H9 (cell line): ENCODE results near the gene CLDN18. TPM values are rescaled to one million over a fixed set of nuclear protein-coding genes. Genes with fewer than 3 reads are reported as not detected.

Experiments
- DNase-seq: peaks from one replicate; pipeline ENCODE4 v3.0.0-alpha.2; 2017
- H2AFZ ChIP-seq: one replicate; pipeline ENCODE4 v1.6.1; 2013; ENCODE audit warnings: mild to moderate bottlenecking, low read length, control low read depth, moderate library complexity
- H2AK5ac ChIP-seq: 2 replicates; pipeline ENCODE4 v1.6.1; 2013; ENCODE audit warnings: low read length, control low read depth, mixed read lengths; ENCODE audit not compliant: insufficient read length
- H2BK120ac ChIP-seq: one replicate; pipeline ENCODE4 v1.6.1; 2013; ENCODE audit warnings: low read depth, mild to moderate bottlenecking, low read length, control low read depth, inconsistent platforms; ENCODE audit not compliant: poor library complexity, severe bottlenecking
- H2BK12ac ChIP-seq: 2 replicates; pipeline ENCODE4 v1.6.1; 2013; ENCODE audit warnings: low read length, control low read depth, mixed read lengths, low read depth; ENCODE audit not compliant: insufficient read length
- H2BK15ac ChIP-seq: 2 replicates; pipeline ENCODE4 v1.6.1; 2013; ENCODE audit warnings: low read depth, low read length, control low read depth
- H2BK20ac ChIP-seq: one replicate; pipeline ENCODE4 v1.6.1; 2013; ENCODE audit warnings: low read depth, mild to moderate bottlenecking, low read length, control low read depth, inconsistent platforms; ENCODE audit not compliant: poor library complexity, severe bottlenecking
- H2BK5ac ChIP-seq: 2 replicates; pipeline ENCODE4 v1.6.1; 2013; ENCODE audit warnings: low read length, control low read depth, mixed read lengths; ENCODE audit not compliant: insufficient read length
- H3K14ac ChIP-seq: 2 replicates; pipeline ENCODE4 v1.6.1; 2013; ENCODE audit warnings: low read length, control low read depth; ENCODE audit not compliant: insufficient read depth
- H3K18ac ChIP-seq: 2 replicates; pipeline ENCODE4 v1.6.1; 2013; ENCODE audit warnings: low read depth, mild to moderate bottlenecking, mixed read lengths, low read length, control low read depth; ENCODE audit not compliant: insufficient read length
- H3K23ac ChIP-seq: 2 replicates; pipeline ENCODE4 v1.6.1; 2013; ENCODE audit warnings: low read length, control low read depth, mixed read lengths, low read depth; ENCODE audit not compliant: insufficient read length
- H3K23me2 ChIP-seq: 2 replicates; pipeline ENCODE4 v1.6.1; 2013; ENCODE audit warnings: low read depth, mild to moderate bottlenecking, mixed read lengths, low read length, control low read depth; ENCODE audit not compliant: insufficient read length, poor library complexity, severe bottlenecking
- H3K27ac ChIP-seq: 2 replicates; pipeline ENCODE4 v1.5.1; 2013; ENCODE audit warnings: low read length, control low read depth, mixed read lengths, low read depth; ENCODE audit not compliant: insufficient read length
- H3K27me3 ChIP-seq: 2 replicates; pipeline ENCODE4 v1.6.1; 2013; ENCODE audit warnings: low read length, control low read depth, inconsistent platforms; ENCODE audit not compliant: insufficient read depth
- H3K4ac ChIP-seq: 2 replicates; pipeline ENCODE4 v1.6.1; 2013; ENCODE audit warnings: low read depth, mild to moderate bottlenecking, control low read depth, inconsistent platforms, low read length, moderate library complexity
- H3K4me1 ChIP-seq: 2 replicates; pipeline ENCODE4 v1.6.1; 2013; ENCODE audit warnings: low read length, control low read depth, inconsistent platforms; ENCODE audit not compliant: insufficient read depth
- H3K4me2 ChIP-seq: 2 replicates; pipeline ENCODE4 v1.6.1; 2013; ENCODE audit warnings: low read length, control low read depth, mixed read lengths; ENCODE audit not compliant: insufficient read length, insufficient read depth
- H3K56ac ChIP-seq: 2 replicates; pipeline ENCODE4 v1.6.1; 2013; ENCODE audit warnings: low read depth, mild to moderate bottlenecking, mixed read lengths, low read length, control low read depth; ENCODE audit not compliant: insufficient read length
- H3K79me1 ChIP-seq: 2 replicates; pipeline ENCODE4 v1.6.1; 2013; ENCODE audit warnings: low read depth, mild to moderate bottlenecking, moderate library complexity, low read length, control low read depth, inconsistent platforms; ENCODE audit not compliant: insufficient read depth, poor library complexity, severe bottlenecking
- H3K79me2 ChIP-seq: 2 replicates; pipeline ENCODE4 v1.6.1; 2013; ENCODE audit warnings: low read length, control low read depth, inconsistent platforms; ENCODE audit not compliant: insufficient read depth
- H3K9ac ChIP-seq: 2 replicates; pipeline ENCODE4 v1.6.1; 2013; ENCODE audit warnings: low read length, control low read depth, mixed read lengths; ENCODE audit not compliant: insufficient read length; ENCODE audit errors: extremely low read depth
- H3K9me3 ChIP-seq: one replicate; pipeline ENCODE4 v1.6.1; 2013; ENCODE audit warnings: low read depth, low read length, inconsistent platforms; ENCODE audit not compliant: control insufficient read depth
- H3T11ph ChIP-seq: one replicate; pipeline ENCODE4 v1.6.1; 2013; ENCODE audit warnings: mild to moderate bottlenecking, low read length, control low read depth, inconsistent platforms
- H4K20me1 ChIP-seq: one replicate; pipeline ENCODE4 v1.6.1; 2013; ENCODE audit not compliant: control insufficient read depth, insufficient read length, insufficient read depth
- H4K5ac ChIP-seq: 2 replicates; pipeline ENCODE4 v1.6.1; 2013; ENCODE audit warnings: low read depth, mild to moderate bottlenecking, mixed read lengths, low read length, control low read depth; ENCODE audit not compliant: insufficient read length
- H4K8ac ChIP-seq: replicated peaks from 2 replicates; pipeline ENCODE4 v1.6.1; 2013; ENCODE audit warnings: low read length, control low read depth, mixed read lengths, low read depth; ENCODE audit not compliant: insufficient read length
- H4K91ac ChIP-seq: 2 replicates; pipeline ENCODE4 v1.6.1; 2013; ENCODE audit warnings: low read depth, mild to moderate bottlenecking, moderate library complexity, mixed read lengths, low read length, control low read depth; ENCODE audit not compliant: insufficient read length
- H3K27ac Mint-ChIP-seq, 3 experiments: 2 replicates in 2 of 3; 3 replicates in 1 of 3; pipeline ENCODE4 v1.8.0; 2020 to 2021; ENCODE audit warnings: mixed read lengths in 3 of 3, mild to moderate bottlenecking in 1 of 3, moderate library complexity in 1 of 3
- H3K27me3 Mint-ChIP-seq: 2 replicates; pipeline ENCODE4 v1.8.0; 2021; ENCODE audit warnings: low read depth, mild to moderate bottlenecking, moderate library complexity, mixed read lengths
- H3K36me3 Mint-ChIP-seq, 3 experiments: 2 replicates in 2 of 3; 3 replicates in 1 of 3; pipeline ENCODE4 v1.8.0; 2020 to 2021; ENCODE audit warnings: low read depth in 3 of 3, mixed read lengths in 3 of 3; ENCODE audit not compliant: insufficient read depth in 1 of 3
- H3K4me1 Mint-ChIP-seq, 2 experiments: 2 replicates each; pipeline ENCODE4 v1.8.0; 2020; ENCODE audit warnings: mixed read lengths in 2 of 2
- H3K4me3 Mint-ChIP-seq, 2 experiments: 2 replicates in 1 of 2; 3 replicates in 1 of 2; pipeline ENCODE4 v1.8.0; 2020 to 2021; ENCODE audit warnings: mild to moderate bottlenecking in 2 of 2, mixed read lengths in 2 of 2, moderate library complexity in 1 of 2
- H3K9me3 Mint-ChIP-seq, 2 experiments: 2 replicates in 1 of 2; 3 replicates in 1 of 2; pipeline ENCODE4 v1.8.0; 2020; ENCODE audit warnings: mild to moderate bottlenecking in 2 of 2, mixed read lengths in 2 of 2, moderate library complexity in 1 of 2
- WGBS: extraction: QIAGEN DNeasy Blood & Tissue Kit; methylation state at CpG from one replicate; pipeline ENCODE4 v1.1.7; 2013; ENCODE audit warnings: missing lambda C conversion rate, low lambda C conversion rate, mixed read lengths; ENCODE audit not compliant: insufficient read length; ENCODE audit errors: extremely low coverage; 5-methylcytosine and 5-hydroxymethylcytosine counted together
- total RNA-seq: library from RNA; stranded (reverse); gene quantifications from 2 replicates; pipeline ENCODE4 v1.2.1, GENCODE V29; 2021
- TF ChIP-seq, protein P1 (sequence below): fragments of 200-600 bp; sonication (generic); conservative IDR thresholded peaks from 3 replicates; pipeline ENCODE4 v1.8.0; 2021; ENCODE audit warnings: antibody characterized with exemption, mild to moderate bottlenecking

CLDN18 gene
- total RNA-seq, 1 experiment from 2014 or later = not detected

DNA sequence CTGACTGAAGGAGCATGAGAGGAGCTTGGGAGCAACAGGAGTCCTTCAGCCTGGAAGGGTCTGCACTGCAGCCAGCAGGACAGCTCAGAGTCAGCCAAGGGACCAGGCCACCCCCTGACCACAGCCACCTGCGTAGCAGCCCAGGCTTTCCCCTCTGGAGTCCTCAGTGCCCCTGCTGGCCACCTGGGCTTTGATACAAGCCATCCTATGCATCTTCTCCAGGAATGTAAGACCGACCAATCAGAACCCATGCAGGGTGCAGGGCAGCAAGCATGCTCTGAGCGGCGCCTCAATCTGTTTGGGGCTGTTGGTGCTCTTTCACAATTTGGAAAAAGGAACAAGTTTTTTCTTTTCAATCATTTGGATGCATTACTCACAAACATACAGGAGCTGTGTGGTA is 53.5 kb downstream of the CLDN18 start:
- Histone ChIP-seq H3K9me3 (no peaks in the 10 kb centered on the region), H2BK5ac (no peak overlapping the region), H2BK120ac (no peak overlapping the region), H3K4me1 (no peaks in the 10 kb centered on the region), H3K23ac (no peak overlapping the region), H3K4me2 (no peak overlapping the region), H3K27ac (no peak overlapping the region), H4K5ac (no peak overlapping the region), H3K23me2 (no peaks in the 10 kb centered on the region), H2BK20ac (no peak overlapping the region), H3K79me2 (no peaks in the 10 kb centered on the region), H2AFZ (no peak overlapping the region), H3K27me3 (no peaks in the 10 kb centered on the region), H4K91ac (no peak overlapping the region), H3K4ac (no peak overlapping the region), H2AK5ac (no peak overlapping the region), H4K8ac (no peak overlapping the region), H2BK12ac (no peak overlapping the region), H3K79me1 (no peaks in the 10 kb centered on the region), H3K14ac (no peak overlapping the region), H4K20me1 (no peaks in the 10 kb centered on the region), H2BK15ac (no peak overlapping the region), H3K56ac (no peak overlapping the region), H3K9ac (no peak overlapping the region), H3K18ac (no peak overlapping the region), H3T11ph (no peak overlapping the region)
- no peak overlapping the region for H3K4me3 Mint-ChIP-seq
- peaks cover 28 to 49% (median 47%) of the 10 kb centered on the region in 3 experiments for H3K36me3 Mint-ChIP-seq
- no peaks in the 10 kb centered on the region for H3K9me3 Mint-ChIP-seq
- TF ChIP-seq, protein P1, sequence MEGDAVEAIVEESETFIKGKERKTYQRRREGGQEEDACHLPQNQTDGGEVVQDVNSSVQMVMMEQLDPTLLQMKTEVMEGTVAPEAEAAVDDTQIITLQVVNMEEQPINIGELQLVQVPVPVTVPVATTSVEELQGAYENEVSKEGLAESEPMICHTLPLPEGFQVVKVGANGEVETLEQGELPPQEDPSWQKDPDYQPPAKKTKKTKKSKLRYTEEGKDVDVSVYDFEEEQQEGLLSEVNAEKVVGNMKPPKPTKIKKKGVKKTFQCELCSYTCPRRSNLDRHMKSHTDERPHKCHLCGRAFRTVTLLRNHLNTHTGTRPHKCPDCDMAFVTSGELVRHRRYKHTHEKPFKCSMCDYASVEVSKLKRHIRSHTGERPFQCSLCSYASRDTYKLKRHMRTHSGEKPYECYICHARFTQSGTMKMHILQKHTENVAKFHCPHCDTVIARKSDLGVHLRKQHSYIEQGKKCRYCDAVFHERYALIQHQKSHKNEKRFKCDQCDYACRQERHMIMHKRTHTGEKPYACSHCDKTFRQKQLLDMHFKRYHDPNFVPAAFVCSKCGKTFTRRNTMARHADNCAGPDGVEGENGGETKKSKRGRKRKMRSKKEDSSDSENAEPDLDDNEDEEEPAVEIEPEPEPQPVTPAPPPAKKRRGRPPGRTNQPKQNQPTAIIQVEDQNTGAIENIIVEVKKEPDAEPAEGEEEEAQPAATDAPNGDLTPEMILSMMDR = no peak
- WGBS = no CpG with 5 or more reads among the region's 4 CpGs
- peak; percentile 50 for DNase-seq
- no peak overlapping the region for H3K27ac Mint-ChIP-seq
- H3K27me3 Mint-ChIP-seq = no peaks in the 10 kb centered on the region
- H3K4me1 Mint-ChIP-seq = peaks cover 6% of the 10 kb centered on the region in 2 experiments
